Panc1 (cell line): ENCODE data around the gene HPDL.

Experiments
- POLR2AphosphoS5 ChIP-seq: IDR thresholded peaks from 2 replicates; pipeline ENCODE4 v1.6.1; 2012; ENCODE audit warnings: mild to moderate bottlenecking, low read depth, low read length, moderate library complexity
- SIN3A ChIP-seq: IDR thresholded peaks from 2 replicates; pipeline ENCODE4 v1.6.1; 2012; ENCODE audit warnings: low read depth, mild to moderate bottlenecking, low read length, moderate library complexity, borderline replicate concordance; ENCODE audit not compliant: insufficient read depth
- TF ChIP-seq, protein P1 (sequence below): fragments of 450-650 bp; IDR thresholded peaks from 2 replicates; pipeline ENCODE4 v1.5.1; 2017; ENCODE audit warnings: mild to moderate bottlenecking
- TF ChIP-seq, protein P2 (sequence below), 2 experiments: IDR thresholded peaks; 2 replicates each; pipeline ENCODE4 v1.6.1; 2011 to 2012; ENCODE audit warnings: low read depth in 2 of 2, control low read depth in 1 of 2, low read length in 1 of 2, mild to moderate bottlenecking in 1 of 2, moderate library complexity in 1 of 2; ENCODE audit not compliant: insufficient read depth in 1 of 2

DNA sequence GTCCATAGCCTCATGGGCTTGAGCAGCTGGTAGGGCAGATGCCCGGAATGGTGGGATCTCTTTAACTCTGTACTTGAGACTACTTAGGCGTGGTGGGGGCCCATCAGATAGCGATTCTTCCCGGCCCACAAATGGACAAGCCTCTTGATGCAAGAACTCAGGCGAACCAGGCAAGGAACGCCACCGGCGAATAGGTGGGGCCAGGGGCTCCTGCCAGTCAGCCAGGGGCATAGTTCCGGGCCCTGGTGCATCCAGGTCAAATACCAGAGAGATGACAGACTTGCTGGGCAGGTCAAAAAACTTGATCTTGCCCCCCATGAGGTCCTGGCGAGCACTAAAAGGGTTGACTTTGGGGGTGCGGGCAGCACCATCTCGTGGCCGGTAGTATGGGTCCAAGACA lies 18.3 kb downstream of the HPDL start:
- TF ChIP-seq, protein P1, sequence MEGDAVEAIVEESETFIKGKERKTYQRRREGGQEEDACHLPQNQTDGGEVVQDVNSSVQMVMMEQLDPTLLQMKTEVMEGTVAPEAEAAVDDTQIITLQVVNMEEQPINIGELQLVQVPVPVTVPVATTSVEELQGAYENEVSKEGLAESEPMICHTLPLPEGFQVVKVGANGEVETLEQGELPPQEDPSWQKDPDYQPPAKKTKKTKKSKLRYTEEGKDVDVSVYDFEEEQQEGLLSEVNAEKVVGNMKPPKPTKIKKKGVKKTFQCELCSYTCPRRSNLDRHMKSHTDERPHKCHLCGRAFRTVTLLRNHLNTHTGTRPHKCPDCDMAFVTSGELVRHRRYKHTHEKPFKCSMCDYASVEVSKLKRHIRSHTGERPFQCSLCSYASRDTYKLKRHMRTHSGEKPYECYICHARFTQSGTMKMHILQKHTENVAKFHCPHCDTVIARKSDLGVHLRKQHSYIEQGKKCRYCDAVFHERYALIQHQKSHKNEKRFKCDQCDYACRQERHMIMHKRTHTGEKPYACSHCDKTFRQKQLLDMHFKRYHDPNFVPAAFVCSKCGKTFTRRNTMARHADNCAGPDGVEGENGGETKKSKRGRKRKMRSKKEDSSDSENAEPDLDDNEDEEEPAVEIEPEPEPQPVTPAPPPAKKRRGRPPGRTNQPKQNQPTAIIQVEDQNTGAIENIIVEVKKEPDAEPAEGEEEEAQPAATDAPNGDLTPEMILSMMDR, result no peak
- TF ChIP-seq SIN3A (no peak), POLR2AphosphoS5 (no peak)
- TF ChIP-seq, protein P2, sequence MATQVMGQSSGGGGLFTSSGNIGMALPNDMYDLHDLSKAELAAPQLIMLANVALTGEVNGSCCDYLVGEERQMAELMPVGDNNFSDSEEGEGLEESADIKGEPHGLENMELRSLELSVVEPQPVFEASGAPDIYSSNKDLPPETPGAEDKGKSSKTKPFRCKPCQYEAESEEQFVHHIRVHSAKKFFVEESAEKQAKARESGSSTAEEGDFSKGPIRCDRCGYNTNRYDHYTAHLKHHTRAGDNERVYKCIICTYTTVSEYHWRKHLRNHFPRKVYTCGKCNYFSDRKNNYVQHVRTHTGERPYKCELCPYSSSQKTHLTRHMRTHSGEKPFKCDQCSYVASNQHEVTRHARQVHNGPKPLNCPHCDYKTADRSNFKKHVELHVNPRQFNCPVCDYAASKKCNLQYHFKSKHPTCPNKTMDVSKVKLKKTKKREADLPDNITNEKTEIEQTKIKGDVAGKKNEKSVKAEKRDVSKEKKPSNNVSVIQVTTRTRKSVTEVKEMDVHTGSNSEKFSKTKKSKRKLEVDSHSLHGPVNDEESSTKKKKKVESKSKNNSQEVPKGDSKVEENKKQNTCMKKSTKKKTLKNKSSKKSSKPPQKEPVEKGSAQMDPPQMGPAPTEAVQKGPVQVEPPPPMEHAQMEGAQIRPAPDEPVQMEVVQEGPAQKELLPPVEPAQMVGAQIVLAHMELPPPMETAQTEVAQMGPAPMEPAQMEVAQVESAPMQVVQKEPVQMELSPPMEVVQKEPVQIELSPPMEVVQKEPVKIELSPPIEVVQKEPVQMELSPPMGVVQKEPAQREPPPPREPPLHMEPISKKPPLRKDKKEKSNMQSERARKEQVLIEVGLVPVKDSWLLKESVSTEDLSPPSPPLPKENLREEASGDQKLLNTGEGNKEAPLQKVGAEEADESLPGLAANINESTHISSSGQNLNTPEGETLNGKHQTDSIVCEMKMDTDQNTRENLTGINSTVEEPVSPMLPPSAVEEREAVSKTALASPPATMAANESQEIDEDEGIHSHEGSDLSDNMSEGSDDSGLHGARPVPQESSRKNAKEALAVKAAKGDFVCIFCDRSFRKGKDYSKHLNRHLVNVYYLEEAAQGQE (IDR thresholded peaks at IDR 0.05; ENCODE audit: insufficient read depth in 1 of 2, low read depth in 2 of 2, low read length in 1 of 2), result no peak
